Skeletal muscle cell (primary cell): ENCODE measurements around the gene FAM13A.

Experiments
- DNase-seq: peaks from one replicate; pipeline ENCODE4 v3.0.0-alpha.2; 2010; ENCODE audit warnings: low read depth
- H3K4me3 ChIP-seq: 2 replicates; pipeline ENCODE4 v1.5.1; 2011; ENCODE audit warnings: low read depth, mild to moderate bottlenecking, control low read depth, low read length, moderate library complexity

FAM13A gene

GRCh38 chr4:88969746-88970145 lies 87.2 kb downstream of the FAM13A start:
- no peak overlapping the region for H3K4me3 ChIP-seq
- no peak for DNase-seq

GRCh38 chr4:88969271-88969670 lies 87.7 kb downstream of the FAM13A start:
- no peak for DNase-seq
- H3K4me3 ChIP-seq = no peak overlapping the region

- H3K4me3 ChIP-seq = no peak overlapping the region
- no peak for DNase-seq
These were observed 89.1 kb downstream of the FAM13A start for GRCh38 chr4:88967883-88968331.

- no peak overlapping the region for H3K4me3 ChIP-seq
- no peak for DNase-seq
These were observed 91.9 kb downstream of the FAM13A start for GRCh38 chr4:88965053-88965452.

GRCh38 chr4:88964450-88964849 lies 92.5 kb downstream of the FAM13A start:
- DNase-seq = no peak
- no peak overlapping the region for H3K4me3 ChIP-seq

- DNase-seq = no peak
- H3K4me3 ChIP-seq = no peak overlapping the region
These were observed 93.2 kb downstream of the FAM13A start for GRCh38 chr4:88963817-88964216.

GRCh38 chr4:88962396-88962795 lies 94.6 kb downstream of the FAM13A start:
- no peak for DNase-seq

GRCh38 chr4:88960576-88960975 lies 96.4 kb downstream of the FAM13A start:
- no peak overlapping the region for H3K4me3 ChIP-seq
- no peak for DNase-seq

More at GRCh38 chr4:88962396-88962795, 94.6 kb downstream of the FAM13A start:
- no peak overlapping the region for H3K4me3 ChIP-seq

- no peak for DNase-seq
- H3K4me3 ChIP-seq = no peak overlapping the region
These were observed 98.9 kb downstream of the FAM13A start for GRCh38 chr4:88958080-88958479.

GRCh38 chr4:88957570-88957969 lies 99.4 kb downstream of the FAM13A start:
- H3K4me3 ChIP-seq = no peak overlapping the region
- no peak for DNase-seq

- no peak overlapping the region for H3K4me3 ChIP-seq
- no peak for DNase-seq
These were observed 101.2 kb downstream of the FAM13A start for GRCh38 chr4:88955580-88956380.

- no peak for DNase-seq
- H3K4me3 ChIP-seq = no peak overlapping the region
These were observed 103.6 kb downstream of the FAM13A start for GRCh38 chr4:88953400-88953799.

GRCh38 chr4:88952081-88952480 lies 104.9 kb downstream of the FAM13A start:
- DNase-seq = no peak
- H3K4me3 ChIP-seq = no peak overlapping the region

GRCh38 chr4:88949605-88950004 lies 107.4 kb downstream of the FAM13A start:
- DNase-seq = no peak
- H3K4me3 ChIP-seq = no peak overlapping the region

- no peak for DNase-seq
- H3K4me3 ChIP-seq = no peak overlapping the region
These were observed 116.5 kb downstream of the FAM13A start for GRCh38 chr4:88940506-88940905.

GRCh38 chr4:88939697-88940096 lies 117.3 kb downstream of the FAM13A start:
- DNase-seq = peak; percentile 65
- no peak overlapping the region for H3K4me3 ChIP-seq

GRCh38 chr4:88938138-88938537 lies 118.8 kb downstream of the FAM13A start:
- DNase-seq = peak; percentile 91
- no peak overlapping the region for H3K4me3 ChIP-seq

GRCh38 chr4:88937081-88937480 lies 119.9 kb downstream of the FAM13A start:
- H3K4me3 ChIP-seq = no peak overlapping the region
- DNase-seq = peak; percentile 10

GRCh38 chr4:88933414-88934160 lies 123.4 kb downstream of the FAM13A start:
- H3K4me3 ChIP-seq = no peak overlapping the region
- DNase-seq = no peak

GRCh38 chr4:88928852-88929251 lies 128.1 kb downstream of the FAM13A start:
- no peak for DNase-seq
- no peak overlapping the region for H3K4me3 ChIP-seq

GRCh38 chr4:88927420-88927819 lies 129.6 kb downstream of the FAM13A start:
- DNase-seq = no peak
- no peak overlapping the region for H3K4me3 ChIP-seq
